Activated CD8-positive, alpha-beta memory T cell treated with anti-CD3 and anti-CD28 coated beads, Interleukin-2, amount 50 U/mL, for 1 hour (primary cell): ENCODE measurements around the gene NTF4.
"Not testable (repeated sequence)": the region's sequence is repeated elsewhere in the genome, so short reads cannot be mapped to it uniquely, and the experiment has no call there.

ENCODE experiments used
- DNase-seq: peaks from one replicate; pipeline ENCODE4 v3.0.0-alpha.2; 2020; ENCODE audit errors: extremely low read depth

Gene NTF4

DNA sequence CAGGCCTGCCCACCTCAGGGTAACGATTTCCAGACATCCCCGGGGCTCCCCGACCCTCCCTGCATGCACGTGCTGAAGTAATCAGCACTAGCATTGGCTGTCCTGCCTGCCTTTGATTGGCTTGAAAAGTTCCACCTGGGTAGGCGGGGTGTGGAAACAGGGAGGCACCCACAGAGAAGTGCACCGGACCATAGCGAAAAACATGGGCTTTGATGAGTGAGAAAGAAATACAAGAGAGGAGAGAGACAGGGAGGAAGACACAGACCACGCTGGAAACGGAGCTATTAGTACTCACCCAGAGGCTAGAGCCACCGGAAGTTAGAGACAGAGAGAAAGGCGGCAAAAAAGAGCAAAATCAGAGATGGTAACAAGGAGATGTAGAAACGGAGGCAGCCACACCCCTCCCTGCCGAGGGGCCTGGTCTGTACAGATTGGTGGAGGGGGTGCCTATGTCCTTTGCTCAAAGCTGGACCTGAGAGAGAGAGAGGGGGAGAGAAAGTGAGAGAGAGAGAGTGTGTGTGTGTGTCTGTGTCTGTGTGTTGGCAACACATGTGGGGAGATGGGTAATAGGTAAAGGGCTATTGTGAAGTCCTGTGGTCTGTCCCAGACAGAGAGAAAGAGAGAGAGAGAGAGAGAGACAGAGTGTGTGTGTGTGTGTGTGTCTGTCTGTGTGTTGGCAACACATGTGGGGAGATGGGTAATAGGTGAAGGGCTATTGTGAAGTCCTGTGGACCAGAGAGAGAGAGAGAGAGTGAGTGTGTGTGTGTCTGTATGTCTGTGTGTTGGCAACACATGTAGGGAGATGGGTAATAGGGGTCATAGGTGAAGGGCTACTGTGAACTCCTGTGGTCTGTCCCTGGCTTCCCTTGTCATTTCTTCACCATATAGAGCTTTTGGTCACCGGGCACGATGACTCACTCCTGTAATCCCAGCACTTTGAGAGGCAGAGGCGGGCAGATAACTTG, 43.4 kb downstream of the NTF4 start:
- no peak for DNase-seq

DNA sequence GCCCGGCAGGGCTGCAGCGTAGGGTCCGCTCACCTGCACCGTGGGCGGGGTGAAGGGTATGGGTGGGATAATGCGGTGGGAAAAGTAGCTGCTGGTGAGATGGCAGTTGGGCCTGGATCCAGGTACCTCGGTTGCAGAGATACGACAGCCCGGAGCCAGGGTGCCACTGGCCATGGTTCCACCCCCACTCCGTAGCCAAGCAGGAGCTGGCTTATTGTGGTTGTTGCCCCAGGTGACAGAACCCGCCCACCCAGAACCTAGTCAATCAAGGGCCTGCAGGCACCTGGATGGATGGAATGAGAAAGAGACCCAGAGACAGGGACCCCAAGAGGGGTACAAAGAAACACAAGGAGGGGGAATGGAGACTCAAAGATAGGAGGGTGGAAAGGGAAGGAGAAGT, 44.3 kb downstream of the NTF4 start:
- DNase-seq, result no peak

DNA sequence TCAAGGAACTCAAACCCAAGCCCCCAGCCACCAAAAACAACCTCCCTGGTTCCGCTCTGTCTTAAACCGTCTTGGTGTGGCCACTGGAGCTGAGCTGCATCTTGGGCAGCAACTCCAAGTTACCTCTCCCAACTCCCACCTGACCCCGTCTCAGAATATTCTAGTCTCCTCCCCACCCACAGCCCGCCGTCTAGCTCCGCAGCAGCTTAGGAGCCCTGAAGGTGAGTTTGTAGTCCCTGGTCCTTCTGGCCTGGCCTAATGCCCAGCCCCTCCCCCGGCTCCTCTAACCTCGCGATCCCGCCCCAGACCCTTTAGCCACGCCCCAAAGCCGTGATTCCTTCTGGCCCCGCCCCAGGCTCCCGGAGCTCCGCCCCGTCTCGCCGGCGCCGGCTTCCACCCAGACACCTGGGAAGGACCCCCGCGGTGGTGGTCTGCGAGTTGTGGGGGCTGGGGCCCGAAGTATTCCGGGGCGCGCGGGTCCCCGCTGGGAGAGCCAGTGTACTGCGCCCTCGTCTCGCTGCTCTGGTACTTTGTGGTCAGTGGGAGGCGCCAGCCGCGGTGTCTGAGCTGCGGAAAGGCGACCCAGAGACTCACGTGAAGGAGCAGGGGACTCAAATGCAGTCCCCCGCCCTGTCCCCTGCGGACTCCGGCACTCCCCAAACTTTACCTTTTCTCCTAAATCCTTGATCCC, 45.2 kb downstream of the NTF4 start:
- DNase-seq, result no peak

DNA sequence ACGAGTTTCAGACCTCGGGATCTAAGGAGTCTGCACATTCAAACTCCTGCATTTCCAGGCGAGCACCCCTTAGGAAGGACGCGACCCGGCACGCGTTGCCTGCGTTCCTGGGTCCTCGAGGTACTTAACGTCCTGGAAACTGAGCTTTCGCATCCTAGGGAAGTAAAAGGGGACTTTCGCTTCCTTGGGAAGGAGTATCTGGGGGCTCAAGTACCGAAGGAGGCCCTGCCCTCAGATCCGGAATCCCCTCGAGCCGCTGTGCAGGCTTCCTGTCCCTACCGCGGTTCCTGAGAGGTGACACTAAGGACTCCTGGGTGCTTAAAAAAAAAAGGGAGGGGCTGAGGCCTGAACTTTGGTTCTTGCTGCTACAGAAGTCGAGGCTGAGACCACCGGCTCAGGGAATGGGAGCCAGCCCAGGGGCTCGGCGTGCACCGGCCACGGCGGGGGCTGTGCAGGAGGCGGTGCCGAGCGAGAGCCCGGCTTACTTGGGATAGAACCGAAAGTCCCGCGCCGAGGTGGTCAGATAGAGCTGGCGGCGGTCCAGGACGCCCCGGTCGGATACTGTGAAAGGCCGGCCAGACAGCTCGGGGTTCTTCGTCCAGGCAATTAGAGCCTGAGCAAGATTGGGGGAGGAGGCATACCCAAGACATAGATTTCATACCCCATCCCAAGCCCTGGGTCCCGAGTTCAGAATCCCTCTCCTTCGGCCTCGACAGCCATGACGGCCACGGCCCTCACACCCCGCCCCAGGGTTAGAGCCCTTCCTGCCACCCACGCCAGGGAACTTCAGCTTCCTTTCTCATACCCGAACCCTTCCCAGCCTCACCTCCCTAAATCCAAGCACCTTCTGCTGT, 46.0 kb downstream of the NTF4 start:
- DNase-seq, result not testable (repeated sequence)

DNA sequence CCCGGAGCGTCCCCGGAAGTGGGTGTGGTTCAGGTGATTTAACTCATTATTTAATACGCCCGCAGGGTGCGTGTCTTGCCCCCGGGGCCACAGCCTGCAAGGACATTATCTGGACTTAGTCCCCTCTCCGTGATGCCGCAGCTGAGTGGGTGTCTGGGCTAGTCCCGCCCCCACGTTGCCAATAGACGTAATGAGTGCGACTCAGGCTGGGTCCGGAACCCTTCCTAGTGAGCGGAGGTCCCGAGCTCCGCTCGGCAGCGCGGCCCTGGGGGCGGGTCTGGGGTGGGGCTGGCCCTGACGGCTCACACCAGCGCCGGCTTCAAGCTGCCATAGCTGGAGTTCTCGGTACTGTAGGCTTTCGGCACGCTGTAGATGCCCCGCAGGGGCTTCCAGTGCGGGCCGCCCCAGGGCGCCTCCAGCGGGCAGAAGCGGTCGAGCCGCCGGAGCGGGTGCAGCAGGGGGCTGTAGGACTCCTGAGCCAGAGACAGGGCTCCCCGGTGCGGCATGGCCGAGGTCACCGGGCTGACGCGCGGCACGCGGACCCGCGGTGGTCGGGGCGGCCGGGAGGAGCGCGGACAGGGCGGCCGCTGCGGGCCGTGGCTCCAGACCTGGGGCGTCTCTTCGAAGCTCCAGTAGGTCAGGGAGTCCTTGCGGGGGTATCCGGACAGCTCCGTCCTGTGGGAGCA, 46.8 kb downstream of the NTF4 start:
- no peak for DNase-seq

DNA sequence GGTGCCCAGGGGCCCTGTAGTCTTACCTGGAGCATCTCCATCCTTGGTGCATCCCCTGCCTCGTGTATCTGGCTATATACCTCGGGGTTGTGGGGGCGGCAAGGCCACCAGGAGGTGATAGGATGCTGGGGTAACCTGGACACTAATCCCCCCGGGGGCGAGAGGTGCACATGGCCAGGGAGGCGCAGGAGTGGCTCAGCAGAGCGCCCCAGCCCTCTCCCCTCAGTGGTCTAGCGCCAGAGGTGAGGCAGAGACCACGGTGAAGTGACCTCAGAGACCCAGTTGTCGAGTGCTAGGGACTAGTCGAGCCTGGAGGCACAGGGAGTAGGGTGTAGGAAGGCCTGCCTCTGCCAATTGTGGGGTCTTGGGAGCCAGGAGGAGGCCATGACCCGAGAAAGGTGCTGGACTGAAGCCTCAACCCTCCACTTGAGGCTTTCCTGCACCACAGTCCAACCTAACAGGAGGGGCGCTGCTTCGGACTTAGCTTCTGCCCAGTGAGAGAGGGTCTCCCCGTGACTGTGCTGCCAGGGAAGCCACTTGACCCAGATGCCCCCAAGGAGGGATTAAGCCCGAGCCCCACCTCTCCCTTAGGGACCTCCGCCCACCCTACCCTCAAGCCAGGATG, 47.5 kb downstream of the NTF4 start, which contains the start of gene LHB:
TSS of gene LHB (minus strand) at position 51 of the 625 bp plus-strand sequence. CDS start at position 41, 10 bp downstream.
- no peak for DNase-seq

DNA sequence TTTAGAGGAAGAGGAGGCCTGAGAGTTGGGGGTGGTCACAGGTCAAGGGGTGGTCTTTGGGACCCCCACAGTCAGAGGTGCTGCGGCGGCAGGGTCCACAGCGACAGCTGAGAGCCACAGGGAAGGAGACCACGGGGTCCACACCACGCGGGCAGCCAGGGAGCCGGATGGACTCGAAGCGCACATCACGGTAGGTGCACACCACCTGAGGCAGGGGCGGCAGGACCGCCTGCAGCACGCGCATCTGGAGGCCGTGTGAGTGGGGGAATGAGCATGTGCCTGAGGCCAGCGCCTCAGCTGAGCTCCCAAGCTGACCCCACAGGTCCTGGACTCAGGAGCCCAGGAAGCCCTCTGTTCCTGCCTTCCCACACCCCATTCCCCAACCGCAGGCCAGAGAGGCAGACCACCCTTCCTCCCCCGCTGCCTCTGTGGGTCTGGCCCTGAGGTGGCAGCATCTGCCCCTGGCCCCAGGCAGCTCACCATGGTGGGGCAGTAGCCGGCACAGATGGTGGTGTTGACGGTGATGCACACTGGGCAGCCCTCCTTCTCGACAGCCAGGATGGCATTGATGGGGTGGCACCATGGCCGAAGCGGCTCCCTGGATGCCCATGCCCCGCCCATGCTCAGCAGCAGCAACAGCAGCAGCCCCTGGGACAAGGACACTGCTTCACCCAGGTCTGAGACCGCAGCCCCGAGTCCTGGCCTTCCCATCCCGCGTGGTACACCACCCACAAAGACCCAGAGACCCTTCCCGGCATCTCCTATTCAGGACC, 48.4 kb downstream of the NTF4 start:
- no peak for DNase-seq

DNA sequence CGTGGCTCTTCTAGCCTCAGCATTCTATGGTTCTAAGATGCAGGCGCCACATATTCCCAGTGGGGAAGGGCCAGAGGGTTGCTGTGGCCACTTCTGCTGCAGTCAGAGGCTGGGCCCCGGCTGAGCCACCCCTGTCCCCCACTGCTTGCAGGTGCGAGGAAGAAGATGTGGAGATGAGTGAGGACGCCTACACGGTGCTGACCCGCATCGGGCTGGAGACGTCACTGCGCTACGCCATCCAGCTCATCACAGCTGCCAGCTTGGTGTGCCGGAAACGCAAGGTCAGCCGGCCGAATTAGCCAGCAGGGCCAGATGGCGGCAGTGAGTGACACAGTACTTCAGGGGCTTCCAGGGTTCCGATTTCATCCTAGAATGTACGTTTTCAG, 49.8 kb downstream of the NTF4 start:
- DNase-seq, result no peak

DNA sequence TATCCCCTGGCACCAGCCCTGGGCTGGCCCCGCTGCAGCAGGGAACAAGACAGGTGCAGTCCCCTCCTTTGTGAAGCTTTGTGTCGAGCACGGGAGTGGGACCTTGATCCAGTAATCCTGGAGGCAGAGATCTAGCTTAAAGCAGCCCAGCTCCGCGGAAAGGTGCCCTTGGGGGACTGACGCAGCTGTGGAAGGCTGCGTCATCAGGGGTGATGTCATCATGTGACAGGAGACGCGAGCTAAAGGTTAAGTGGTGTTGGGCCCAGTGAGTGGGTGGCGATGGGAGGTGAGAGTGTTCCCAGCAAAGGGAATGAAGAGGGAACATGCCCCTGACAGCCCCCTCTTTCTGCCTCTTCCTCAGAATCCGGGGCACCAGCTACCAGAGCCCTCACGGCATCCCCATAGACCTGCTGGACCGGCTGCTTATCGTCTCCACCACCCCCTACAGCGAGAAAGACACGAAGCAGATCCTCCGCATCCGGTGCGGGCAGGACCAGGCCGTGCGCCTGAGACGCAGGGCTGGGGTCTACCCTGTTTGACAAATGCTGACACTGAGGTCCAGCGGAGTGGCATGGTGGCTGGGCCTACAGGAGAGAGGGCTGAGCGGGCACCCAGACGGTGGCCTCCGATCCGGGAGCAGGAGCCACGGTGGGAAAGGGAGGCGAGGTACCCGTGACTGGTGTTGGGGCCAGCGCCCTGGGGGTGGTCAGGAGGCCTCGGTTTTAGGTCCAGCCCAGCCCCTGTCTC, 50.3 kb downstream of the NTF4 start:
- DNase-seq, result no peak

DNA sequence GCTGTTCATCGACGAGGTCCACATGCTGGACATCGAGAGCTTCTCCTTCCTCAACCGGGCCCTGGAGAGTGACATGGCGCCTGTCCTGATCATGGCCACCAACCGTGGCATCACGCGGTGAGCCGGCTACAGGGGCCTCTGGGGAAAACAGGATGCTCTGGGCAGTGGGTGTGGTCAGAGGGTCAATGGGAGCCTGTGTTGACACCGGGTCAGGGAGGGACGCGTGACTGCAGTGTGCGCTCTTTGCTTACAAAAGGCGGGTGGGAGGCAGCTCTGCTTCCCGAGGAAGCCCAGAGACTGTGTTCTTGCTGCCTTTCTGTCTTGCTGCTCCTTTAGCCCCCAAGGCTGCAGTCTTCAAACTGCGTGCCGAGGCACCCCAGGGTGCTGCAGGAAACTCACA, 53.4 kb downstream of the NTF4 start:
- no peak for DNase-seq
